ENCODE measurements around the gene NAA20. TPM values are rescaled to one million over a fixed set of nuclear protein-coding genes. Genes with fewer than 3 reads are reported as not detected.

NAA20 gene
- total RNA-seq: 47.1 and 47.3 TPM in 2 replicates

DNA sequence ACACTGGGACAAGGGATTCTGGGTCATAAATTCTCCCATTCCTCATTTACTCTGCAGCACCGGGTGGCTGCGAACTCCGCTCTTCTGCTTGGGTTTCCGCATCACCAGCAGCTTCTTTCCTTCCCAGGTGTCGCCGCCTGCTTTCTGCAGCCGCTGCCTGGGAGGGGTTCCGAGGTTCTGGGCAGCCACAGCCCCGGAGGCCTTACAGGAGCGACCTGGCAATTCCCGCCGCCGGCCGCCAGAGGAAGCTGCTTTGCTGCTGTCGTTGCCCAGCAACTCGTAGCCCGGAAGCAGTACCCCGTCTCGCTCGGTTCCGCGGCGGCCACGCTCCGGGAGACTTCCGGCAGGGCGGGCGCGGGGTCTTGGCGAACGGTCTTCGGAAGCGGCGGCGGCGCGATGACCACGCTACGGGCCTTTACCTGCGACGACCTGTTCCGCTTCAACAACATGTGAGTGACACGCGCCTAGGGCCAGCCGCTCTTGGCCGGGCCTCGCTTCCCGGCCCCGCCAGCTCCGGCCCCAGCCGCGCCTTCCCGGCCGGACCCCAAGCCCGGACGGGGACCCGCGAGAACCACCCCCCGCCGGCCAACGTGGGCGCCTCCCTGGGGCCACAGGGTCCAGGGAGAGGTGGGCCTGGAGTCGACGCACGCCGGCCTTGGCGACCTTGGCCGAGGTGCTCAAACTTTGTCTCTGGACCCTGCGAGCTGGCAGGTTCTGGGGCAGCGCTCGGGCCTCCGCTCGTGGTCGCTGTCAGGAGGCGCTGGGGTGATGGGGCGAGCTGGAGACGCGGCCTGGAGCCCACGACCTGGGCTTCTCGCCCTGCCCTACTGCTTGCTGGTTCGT lies at the start of gene NAA20:
Gene NAA20 (plus strand): TSS at position 362 of the 843 bp plus-strand sequence. CDS start 35 bp downstream, at position 397.

GRCh38 chr20:20052074-20052970 lies 35.2 kb downstream of the NAA20 start, which contains the start of the genes CFAP61 and CRNKL1:
Gene CFAP61 (plus strand): TSS chr20:20052532. CDS start chr20:20056654, 4,122 bp downstream.
Gene CRNKL1 (minus strand): TSS chr20:20052466. CDS start chr20:20052342, 124 bp downstream.

Other genes starting within 250 kb of the NAA20 start
- 15.1 and 15.6 TPM in 2 replicates for gene CRNKL1, start 35.1 kb downstream of the NAA20 start, total RNA-seq
- not detected in 2 replicates for gene CFAP61, start 35.2 kb downstream of the NAA20 start, total RNA-seq

Measured in cardiac ventricle fibroblast (primary cell).